Stimulated activated CD4-positive, alpha-beta T cell treated with anti-CD3 and anti-CD28 coated beads, Interleukin-4, amount 100 ng/mL, for 1 hour (primary cell): Measurements from ENCODE around the gene CCDC148.
"Not testable (repeated sequence)": the region's sequence is repeated elsewhere in the genome, so short reads cannot be mapped to it uniquely, and the experiment has no call there.

Experiments
- DNase-seq: peaks from one replicate; pipeline ENCODE4 v3.0.0-alpha.2; 2020

The CCDC148 gene

GRCh38 chr2:158346032-158346431, 110.5 kb downstream of the CCDC148 start:
- no peak for DNase-seq

- DNase-seq: no peak
These were observed 117.0 kb downstream of the CCDC148 start for GRCh38 chr2:158339513-158339912.

GRCh38 chr2:158337018-158337417, 119.5 kb downstream of the CCDC148 start:
- DNase-seq: no peak

GRCh38 chr2:158331799-158332198, 124.8 kb downstream of the CCDC148 start:
- DNase-seq: not testable (repeated sequence)

GRCh38 chr2:158325782-158326340, 130.7 kb downstream of the CCDC148 start:
- DNase-seq: no peak

- no peak for DNase-seq
These were observed 131.3 kb downstream of the CCDC148 start for GRCh38 chr2:158325031-158325781.

GRCh38 chr2:158323381-158323780, 133.2 kb downstream of the CCDC148 start:
- DNase-seq: no peak

- DNase-seq: no peak
These were observed 135.3 kb downstream of the CCDC148 start for GRCh38 chr2:158321264-158321663.

- no peak for DNase-seq
These were observed 137.3 kb downstream of the CCDC148 start for GRCh38 chr2:158319269-158319668.

GRCh38 chr2:158317642-158318041, 138.9 kb downstream of the CCDC148 start:
- DNase-seq: no peak

GRCh38 chr2:158315803-158316414, 140.6 kb downstream of the CCDC148 start:
- no peak for DNase-seq

- DNase-seq: no peak
These were observed 141.6 kb downstream of the CCDC148 start for GRCh38 chr2:158315000-158315399.

GRCh38 chr2:158313734-158314133, 142.8 kb downstream of the CCDC148 start:
- DNase-seq: no peak

- DNase-seq: no peak
These were observed 143.6 kb downstream of the CCDC148 start for GRCh38 chr2:158312981-158313380.

- not testable (repeated sequence) for DNase-seq
These were observed 146.1 kb downstream of the CCDC148 start for GRCh38 chr2:158310407-158310806.

- DNase-seq: no peak
These were observed 151.1 kb downstream of the CCDC148 start for GRCh38 chr2:158305501-158305900.

- no peak for DNase-seq
These were observed 156.2 kb downstream of the CCDC148 start for GRCh38 chr2:158300394-158300793.

GRCh38 chr2:158297606-158298005, 158.9 kb downstream of the CCDC148 start:
- DNase-seq: no peak

GRCh38 chr2:158297120-158297519, 159.4 kb downstream of the CCDC148 start:
- DNase-seq: no peak

- DNase-seq: no peak
These were observed 162.8 kb downstream of the CCDC148 start for GRCh38 chr2:158293722-158294121.

GRCh38 chr2:158291544-158292180, 164.9 kb downstream of the CCDC148 start:
- no peak for DNase-seq

GRCh38 chr2:158290225-158290624, 166.3 kb downstream of the CCDC148 start:
- DNase-seq: no peak

GRCh38 chr2:158276619-158277471, 179.7 kb downstream of the CCDC148 start:
- DNase-seq: no peak
